GM18519 (cell line): ENCODE measurements around the gene IFITM5.
"Not testable (repeated sequence)": the region's sequence is repeated elsewhere in the genome, so short reads cannot be mapped to it uniquely, and the experiment has no call there.

Experiments used
- ATAC-seq: cut with Tn5 transposase; IDR thresholded peaks from one replicate; pipeline ENCODE4 v1.9.1; 2021; ENCODE audit warnings: mild to moderate bottlenecking, moderate library complexity; ENCODE audit not compliant: unreplicated experiment, low FRiP score

IFITM5 gene

GRCh38 chr11:269146-269890 is 30.0 kb downstream of the IFITM5 start:
- peak; percentile 68 for ATAC-seq

GRCh38 chr11:268716-269145 is 30.6 kb downstream of the IFITM5 start:
- not testable (repeated sequence) for ATAC-seq

- ATAC-seq: no peak
Observed at GRCh38 chr11:267491-267994, 31.8 kb downstream of the IFITM5 start.

GRCh38 chr11:266676-267439 is 32.5 kb downstream of the IFITM5 start:
- ATAC-seq: no peak

GRCh38 chr11:261624-262023 is 37.7 kb downstream of the IFITM5 start:
- no peak for ATAC-seq

GRCh38 chr11:259413-259812 is 39.9 kb downstream of the IFITM5 start:
- ATAC-seq: no peak

- ATAC-seq: no peak
Observed at GRCh38 chr11:257766-258493, 41.4 kb downstream of the IFITM5 start.

- ATAC-seq: no peak
Observed at GRCh38 chr11:256952-257737, 42.2 kb downstream of the IFITM5 start.

- no peak for ATAC-seq
Observed at GRCh38 chr11:255816-256215, 43.5 kb downstream of the IFITM5 start.

GRCh38 chr11:255176-255575 is 44.1 kb downstream of the IFITM5 start:
- no peak for ATAC-seq

GRCh38 chr11:253886-254270 is 45.4 kb downstream of the IFITM5 start:
- ATAC-seq: no peak

GRCh38 chr11:253160-253885 is 46.0 kb downstream of the IFITM5 start:
- ATAC-seq: no peak

- ATAC-seq: no peak
Observed at GRCh38 chr11:252666-253065, 46.7 kb downstream of the IFITM5 start.

GRCh38 chr11:251550-251949 is 47.8 kb downstream of the IFITM5 start:
- no peak for ATAC-seq

- no peak for ATAC-seq
Observed at GRCh38 chr11:250740-251299, 48.5 kb downstream of the IFITM5 start.

- ATAC-seq: no peak
Observed at GRCh38 chr11:250274-250673, 49.1 kb downstream of the IFITM5 start.

GRCh38 chr11:249062-249461 is 50.3 kb downstream of the IFITM5 start:
- no peak for ATAC-seq
